Activated naive CD8-positive, alpha-beta T cell treated with anti-CD3 and anti-CD28 coated beads, Interleukin-2, amount 50 U/mL, for 24 hours (primary cell): Measurements from ENCODE around the gene CBFA2T3.
"Not testable (repeated sequence)": the region's sequence is repeated elsewhere in the genome, so short reads cannot be mapped to it uniquely, and the experiment has no call there.

ENCODE experiments used
- ATAC-seq: fragments of 150-1000 bp; cut with Tn5 transposase; one replicate; pipeline ENCODE4 v1.10.0; 2021
- DNase-seq: peaks from one replicate; pipeline ENCODE4 v3.0.0; 2021
- H3K27ac Mint-ChIP-seq: one replicate; pipeline ENCODE4 v1.8.0; 2021; ENCODE audit warnings: mild to moderate bottlenecking, mixed read lengths
- H3K27me3 Mint-ChIP-seq: one replicate; pipeline ENCODE4 v1.8.0; 2021; ENCODE audit warnings: mixed read lengths
- H3K36me3 Mint-ChIP-seq: one replicate; pipeline ENCODE4 v1.8.0; 2021; ENCODE audit warnings: low read depth, mixed read lengths
- H3K4me1 Mint-ChIP-seq: one replicate; pipeline ENCODE4 v1.8.0; 2021; ENCODE audit warnings: mixed read lengths
- H3K4me3 Mint-ChIP-seq: one replicate; pipeline ENCODE4 v1.8.0; 2021; ENCODE audit warnings: mild to moderate bottlenecking, moderate library complexity, mixed read lengths
- H3K9me3 Mint-ChIP-seq: one replicate; pipeline ENCODE4 v1.8.0; 2021; ENCODE audit warnings: mixed read lengths

CBFA2T3 gene

DNA sequence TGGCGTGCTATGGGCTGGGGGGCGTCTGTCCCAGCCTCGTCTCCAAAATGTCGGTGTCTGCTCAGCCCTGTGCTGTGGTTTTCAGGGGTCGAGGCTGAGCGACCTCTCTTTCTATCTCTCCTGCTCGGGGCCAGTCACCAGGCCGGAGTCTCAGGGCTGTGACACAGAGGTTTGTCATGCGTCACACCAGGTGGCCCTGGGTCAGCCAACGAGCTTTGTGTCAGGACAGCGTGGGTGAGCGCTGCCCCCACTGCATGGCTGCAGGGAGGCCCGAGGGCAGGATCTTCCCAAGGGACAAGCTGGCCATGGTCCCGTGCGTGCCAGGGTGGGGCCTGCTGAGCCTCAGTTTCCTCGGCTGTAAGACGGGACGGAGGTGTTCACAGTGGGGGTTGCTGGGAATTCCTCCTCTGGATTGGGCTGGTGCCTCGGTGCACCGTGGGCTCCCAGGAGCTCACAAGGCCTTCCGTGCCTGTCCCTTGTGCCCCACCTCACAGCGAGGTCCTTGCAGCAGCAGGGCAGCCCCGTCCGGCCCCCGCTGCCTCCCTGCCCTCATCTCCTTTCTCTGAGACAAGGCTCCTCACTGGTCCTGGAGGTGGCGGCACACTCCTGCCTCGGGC is 50.5 kb downstream of the CBFA2T3 start:
- Mint-ChIP-seq H3K4me1 (peaks cover 4% of the 10 kb centered on the region), H3K4me3 (no peak overlapping the region), H3K27ac (no peak overlapping the region), H3K27me3 (no peaks in the 10 kb centered on the region), H3K9me3 (no peaks in the 10 kb centered on the region), H3K36me3 (no peaks in the 10 kb centered on the region)
- DNase-seq (no peak), ATAC-seq (no peak)

DNA sequence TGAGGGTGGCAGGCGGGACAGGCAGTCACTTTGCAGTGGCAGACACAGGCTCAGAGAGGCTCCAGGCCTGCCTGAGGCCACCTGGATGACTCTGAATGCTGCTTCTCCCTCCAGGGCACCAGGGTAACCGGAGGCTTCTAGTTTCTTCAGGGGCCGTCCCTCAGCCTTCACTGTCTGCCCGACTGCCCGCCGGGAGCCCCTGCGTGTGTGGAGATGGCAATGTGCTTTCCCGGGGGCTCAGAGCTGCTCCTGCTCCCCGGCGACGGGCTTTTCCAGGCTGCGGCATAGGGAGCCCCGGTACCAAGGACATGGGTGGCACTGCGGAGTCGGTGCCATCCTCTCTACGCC is 51.5 kb downstream of the CBFA2T3 start:
- no peak for ATAC-seq

DNA sequence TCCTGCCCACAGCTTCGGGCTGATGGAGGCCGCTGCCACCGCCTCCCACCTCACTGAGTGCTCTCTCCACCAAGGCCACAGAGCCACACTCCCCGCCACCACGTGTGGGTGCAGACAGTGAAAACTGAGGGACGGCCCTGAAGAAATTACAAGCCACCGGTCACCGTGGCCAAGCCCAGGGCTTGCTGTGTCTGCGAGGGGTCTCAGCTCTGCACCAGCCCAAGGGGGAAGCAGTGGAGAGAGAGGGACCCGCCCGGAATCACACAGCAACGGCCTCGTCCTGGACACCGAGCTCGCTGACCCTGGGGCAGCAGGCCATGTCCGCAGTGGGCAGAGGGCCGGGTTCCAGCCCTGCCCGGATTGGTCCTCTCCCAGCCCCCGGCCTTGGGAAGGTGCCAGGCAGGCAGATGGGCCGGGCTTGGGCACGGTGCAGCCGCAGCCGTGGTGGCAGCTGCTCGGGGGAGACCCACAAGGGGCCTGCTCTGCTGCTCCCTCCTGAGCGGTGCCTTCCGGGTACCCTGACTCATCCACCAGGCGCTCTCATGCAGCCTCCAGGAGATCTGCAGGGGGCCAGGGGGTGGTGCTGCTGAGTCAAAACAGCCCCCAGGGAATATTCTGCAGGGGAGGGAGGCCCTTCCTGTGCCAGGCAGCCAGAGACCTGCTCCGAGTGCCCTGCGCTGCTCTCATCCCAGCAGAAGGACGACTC is 52.0 kb downstream of the CBFA2T3 start:
- DNase-seq = peak; percentile 54
- Mint-ChIP-seq H3K9me3 (no peaks in the 10 kb centered on the region), H3K4me3 (no peak overlapping the region), H3K4me1 (peaks cover 9% of the 10 kb centered on the region), H3K27me3 (peaks cover 3% of the 10 kb centered on the region), H3K27ac (no peak overlapping the region), H3K36me3 (no peaks in the 10 kb centered on the region)
- peak; percentile 79 for ATAC-seq

More for the DNA sequence above, 51.5 kb downstream of the CBFA2T3 start:
- Mint-ChIP-seq H3K27ac (no peak overlapping the region), H3K9me3 (no peaks in the 10 kb centered on the region), H3K27me3 (peaks cover 3% of the 10 kb centered on the region), H3K36me3 (no peaks in the 10 kb centered on the region), H3K4me3 (no peak overlapping the region), H3K4me1 (peaks cover 9% of the 10 kb centered on the region)
- no peak for DNase-seq

GRCh38 chr16:88923926-88924833 is 52.8 kb downstream of the CBFA2T3 start:
- no peak for DNase-seq
- Mint-ChIP-seq H3K36me3 (no peaks in the 10 kb centered on the region), H3K9me3 (no peaks in the 10 kb centered on the region), H3K4me1 (peaks cover 9% of the 10 kb centered on the region), H3K27me3 (peaks cover 3% of the 10 kb centered on the region), H3K4me3 (no peak overlapping the region), H3K27ac (no peak overlapping the region)
- ATAC-seq = no peak

DNA sequence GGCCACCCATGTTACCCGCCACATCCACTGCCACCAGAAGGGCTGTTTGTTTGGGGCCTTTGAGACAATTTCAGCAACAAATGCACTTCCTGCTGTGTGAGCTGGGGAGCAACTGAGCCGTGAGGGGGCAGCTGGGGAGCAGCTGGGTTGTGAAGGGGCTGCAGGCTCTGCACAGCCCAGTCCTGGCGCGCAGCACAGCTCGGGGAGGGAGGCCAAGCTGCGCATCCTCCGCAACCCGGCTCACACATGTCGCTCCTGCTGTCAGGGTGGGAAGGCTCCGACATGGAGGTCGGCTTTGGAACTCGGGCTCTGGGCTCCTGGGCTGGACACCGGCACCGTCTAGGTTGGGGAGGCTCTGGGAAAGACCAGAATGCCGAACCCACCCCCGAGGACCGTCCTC is 53.6 kb downstream of the CBFA2T3 start:
- Mint-ChIP-seq H3K27ac (no peak overlapping the region), H3K9me3 (no peaks in the 10 kb centered on the region), H3K27me3 (peaks cover 3% of the 10 kb centered on the region), H3K4me3 (no peak overlapping the region), H3K36me3 (no peaks in the 10 kb centered on the region), H3K4me1 (peaks cover 9% of the 10 kb centered on the region)
- no peak for ATAC-seq
- DNase-seq = no peak

DNA sequence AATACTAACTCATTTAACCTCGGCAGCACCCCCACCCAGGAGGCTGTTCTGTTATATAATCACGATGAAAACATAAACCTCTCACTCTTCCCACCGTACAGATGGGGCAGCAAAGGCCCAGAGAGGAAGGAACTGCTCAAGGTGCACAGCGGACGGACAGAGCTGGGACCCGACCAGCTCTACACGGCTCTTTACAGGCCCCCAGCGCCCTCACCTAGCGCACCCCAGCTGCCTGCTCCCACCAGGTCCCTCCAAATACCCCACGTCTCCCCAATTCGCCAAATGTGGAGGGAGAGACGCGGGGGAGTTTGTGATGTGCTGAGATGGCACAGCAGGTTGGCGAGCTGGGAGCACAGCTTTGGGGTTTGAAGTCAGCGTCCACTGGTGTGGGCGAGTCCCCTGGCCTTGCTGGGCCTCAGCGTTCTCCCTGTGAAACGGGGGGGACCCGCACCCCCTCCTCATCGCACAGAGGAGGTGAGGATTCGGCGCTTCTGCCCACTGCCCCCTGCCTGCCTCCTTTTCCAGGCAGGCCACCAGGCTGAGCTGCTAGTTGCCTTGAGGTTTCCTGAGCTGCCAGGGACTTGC is 54.1 kb downstream of the CBFA2T3 start:
- ATAC-seq (no peak), DNase-seq (no peak)
- Mint-ChIP-seq H3K4me1 (peaks cover 9% of the 10 kb centered on the region), H3K9me3 (no peaks in the 10 kb centered on the region), H3K4me3 (no peak overlapping the region), H3K36me3 (no peaks in the 10 kb centered on the region), H3K27me3 (peaks cover 3% of the 10 kb centered on the region), H3K27ac (no peak overlapping the region)

DNA sequence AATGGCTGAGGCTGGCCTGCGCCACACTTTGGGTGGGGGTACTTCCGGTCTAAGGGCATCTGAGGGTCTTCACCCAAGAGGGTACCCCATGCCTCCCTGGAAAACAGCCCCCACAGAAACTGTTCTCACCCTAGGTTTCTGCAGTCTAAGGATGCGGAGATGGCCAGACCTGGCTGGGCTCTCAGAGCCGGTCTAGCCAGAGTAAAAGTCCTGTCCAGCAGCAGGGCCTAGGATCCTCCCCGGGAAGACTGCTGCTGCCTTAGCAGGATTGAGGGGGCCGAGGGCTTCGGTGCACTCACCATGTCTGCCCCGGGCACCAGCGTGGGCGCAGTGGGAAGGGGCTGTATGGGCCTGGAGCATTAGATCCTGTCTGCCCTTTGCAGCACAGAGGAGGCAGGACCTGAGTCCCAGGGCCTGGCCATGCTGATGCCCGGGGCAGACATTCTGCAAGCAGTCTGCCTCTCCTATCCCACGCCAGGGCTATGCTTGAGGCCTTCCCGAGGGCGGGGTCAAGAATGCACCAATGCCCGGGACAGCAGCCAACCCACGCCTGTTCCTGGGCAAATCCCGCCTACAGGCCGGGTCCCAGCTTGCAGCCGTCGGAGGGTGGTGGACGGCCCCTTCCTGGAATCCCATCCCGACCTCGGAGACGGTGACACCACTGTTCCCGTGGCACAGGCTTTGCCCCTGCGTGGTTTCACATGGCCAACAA is 54.7 kb downstream of the CBFA2T3 start:
- DNase-seq (no peak), ATAC-seq (no peak)
- no peaks in the 10 kb centered on the region for H3K36me3 Mint-ChIP-seq
- no peak overlapping the region for H3K27ac Mint-ChIP-seq
- H3K27me3 Mint-ChIP-seq = peaks cover 3% of the 10 kb centered on the region
- H3K9me3 Mint-ChIP-seq = no peaks in the 10 kb centered on the region
- peaks cover 9% of the 10 kb centered on the region for H3K4me1 Mint-ChIP-seq
- no peak overlapping the region for H3K4me3 Mint-ChIP-seq

GRCh38 chr16:88921591-88921990 is 55.4 kb downstream of the CBFA2T3 start:
- H3K4me1 Mint-ChIP-seq = peaks cover 9% of the 10 kb centered on the region
- H3K27ac Mint-ChIP-seq = no peak overlapping the region
- peaks cover 3% of the 10 kb centered on the region for H3K27me3 Mint-ChIP-seq
- no peaks in the 10 kb centered on the region for H3K9me3 Mint-ChIP-seq
- DNase-seq (no peak), ATAC-seq (no peak)
- no peak overlapping the region for H3K4me3 Mint-ChIP-seq
- no peaks in the 10 kb centered on the region for H3K36me3 Mint-ChIP-seq

- no peak for DNase-seq
- ATAC-seq = no peak
- Mint-ChIP-seq H3K27ac (peak overlapping the region; percentile 43), H3K4me1 (peaks cover 9% of the 10 kb centered on the region), H3K4me3 (peak overlapping the region; percentile 25), H3K36me3 (no peaks in the 10 kb centered on the region), H3K9me3 (no peaks in the 10 kb centered on the region), H3K27me3 (peaks cover 3% of the 10 kb centered on the region)
These were observed 56.1 kb downstream of the CBFA2T3 start for GRCh38 chr16:88920618-88921590.

DNA sequence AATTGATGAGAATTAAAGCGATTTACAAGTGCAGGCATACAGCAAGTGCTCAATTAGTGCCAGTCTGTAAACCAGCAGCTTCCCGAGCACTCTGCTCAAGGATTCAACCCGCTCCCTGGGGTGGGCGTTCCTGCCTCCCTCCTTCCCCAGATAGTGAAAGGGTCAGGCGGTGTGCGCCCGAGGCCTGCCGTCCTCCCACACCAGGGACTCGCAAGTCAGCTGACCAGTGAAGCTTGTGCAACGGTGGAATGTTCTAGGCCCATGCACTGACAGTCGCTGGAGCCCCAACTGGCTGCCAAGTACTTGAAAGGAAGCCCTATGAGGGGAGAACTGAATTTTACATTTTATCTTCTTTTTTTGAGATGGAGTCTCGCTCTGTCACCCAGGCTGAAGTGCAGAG is 57.1 kb downstream of the CBFA2T3 start:
- no peak for ATAC-seq
- Mint-ChIP-seq H3K4me3 (no peak overlapping the region), H3K36me3 (no peaks in the 10 kb centered on the region), H3K27me3 (peaks cover 3% of the 10 kb centered on the region), H3K27ac (no peak overlapping the region), H3K9me3 (no peaks in the 10 kb centered on the region), H3K4me1 (peaks cover 9% of the 10 kb centered on the region)
- DNase-seq = no peak

- H3K27ac Mint-ChIP-seq, ATAC-seq, H3K4me3 Mint-ChIP-seq, DNase-seq, H3K36me3 Mint-ChIP-seq, H3K9me3 Mint-ChIP-seq, H3K4me1 Mint-ChIP-seq, H3K27me3 Mint-ChIP-seq: not testable (repeated sequence)
These were observed 58.1 kb downstream of the CBFA2T3 start for GRCh38 chr16:88918896-88919295.

DNA sequence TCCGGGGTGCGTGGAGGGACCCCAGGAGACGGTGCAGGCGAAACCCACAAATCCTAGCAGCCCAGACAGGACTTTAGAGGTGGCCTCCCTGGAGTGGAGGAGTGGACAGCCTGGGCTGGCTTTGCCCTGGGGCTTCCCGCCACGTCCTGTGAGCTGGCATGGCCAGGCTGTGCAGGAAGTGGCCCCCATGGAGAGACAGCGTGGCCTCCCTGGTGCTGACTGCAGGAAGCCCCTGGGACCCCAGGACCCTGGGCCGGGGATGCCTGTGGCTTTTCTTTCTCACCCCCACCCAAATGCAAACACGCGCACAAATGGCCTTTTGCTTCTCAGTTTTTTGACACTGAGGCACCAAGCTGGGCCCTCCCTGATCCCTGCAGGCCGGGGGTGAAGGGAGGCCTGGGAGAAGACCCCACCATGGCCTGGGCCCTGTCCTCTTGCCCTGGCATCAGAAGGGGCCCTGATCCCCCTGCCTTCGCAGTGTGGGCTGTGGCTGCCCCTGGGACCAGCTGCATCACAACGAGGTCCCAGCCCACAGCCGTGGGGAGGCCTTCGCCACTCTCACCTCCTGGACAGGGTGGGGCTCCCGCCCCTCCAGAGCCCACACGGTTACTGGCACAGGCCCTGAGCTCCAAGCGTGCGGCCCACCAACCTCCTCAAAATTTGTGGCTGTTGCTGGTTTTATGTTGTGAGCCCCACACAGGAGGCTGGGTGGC is 58.9 kb downstream of the CBFA2T3 start:
- no peaks in the 10 kb centered on the region for H3K9me3 Mint-ChIP-seq
- H3K36me3 Mint-ChIP-seq = no peaks in the 10 kb centered on the region
- H3K4me1 Mint-ChIP-seq = peaks cover 9% of the 10 kb centered on the region
- ATAC-seq = no peak
- H3K27ac Mint-ChIP-seq = no peak overlapping the region
- DNase-seq = no peak
- H3K27me3 Mint-ChIP-seq = peaks cover 3% of the 10 kb centered on the region
- no peak overlapping the region for H3K4me3 Mint-ChIP-seq
